Body of pancreas (tissue), 4 donors: Measurements from ENCODE around the gene SERINC3.

Source experiments
- POLR2A ChIP-seq, 3 donors: fragments of 450-650 bp; IDR thresholded peaks; one replicate each; pipeline ENCODE4 v1.6.1; 2016; ENCODE audit warnings: antibody characterized with exemption in 3 of 3, mild to moderate bottlenecking in 2 of 3
- TF ChIP-seq, protein P1 (sequence below), 7 experiments: fragments of 450-650 bp in 4 of 7; fragments of 200-600 bp in 3 of 7; sonication (generic) in 3 of 7; IDR thresholded peaks; one replicate each; pipeline ENCODE4 v1.5.1; 2016 to 2019; ENCODE audit warnings: antibody characterized with exemption in 7 of 7

DNA sequence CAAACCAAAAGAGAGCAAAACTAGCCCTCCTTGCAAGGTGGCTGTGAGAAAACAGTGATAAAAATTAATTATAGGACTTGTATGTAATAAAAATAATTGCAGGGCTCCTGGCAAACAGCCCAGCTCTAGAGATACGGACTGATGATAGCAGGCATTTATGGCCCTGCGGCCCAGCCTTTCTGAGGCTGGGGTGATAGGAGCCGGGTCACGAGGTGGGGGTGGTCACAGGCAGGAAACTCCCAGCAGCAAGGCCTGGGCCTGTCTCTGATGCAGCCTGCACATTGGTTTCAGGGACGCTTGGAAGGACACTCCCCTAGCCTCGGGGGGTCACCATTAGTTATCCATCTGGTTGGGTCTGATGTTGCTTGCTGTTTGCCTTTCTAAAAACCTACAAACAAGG, 64.9 kb downstream of the SERINC3 start:
- TF ChIP-seq, protein P1, sequence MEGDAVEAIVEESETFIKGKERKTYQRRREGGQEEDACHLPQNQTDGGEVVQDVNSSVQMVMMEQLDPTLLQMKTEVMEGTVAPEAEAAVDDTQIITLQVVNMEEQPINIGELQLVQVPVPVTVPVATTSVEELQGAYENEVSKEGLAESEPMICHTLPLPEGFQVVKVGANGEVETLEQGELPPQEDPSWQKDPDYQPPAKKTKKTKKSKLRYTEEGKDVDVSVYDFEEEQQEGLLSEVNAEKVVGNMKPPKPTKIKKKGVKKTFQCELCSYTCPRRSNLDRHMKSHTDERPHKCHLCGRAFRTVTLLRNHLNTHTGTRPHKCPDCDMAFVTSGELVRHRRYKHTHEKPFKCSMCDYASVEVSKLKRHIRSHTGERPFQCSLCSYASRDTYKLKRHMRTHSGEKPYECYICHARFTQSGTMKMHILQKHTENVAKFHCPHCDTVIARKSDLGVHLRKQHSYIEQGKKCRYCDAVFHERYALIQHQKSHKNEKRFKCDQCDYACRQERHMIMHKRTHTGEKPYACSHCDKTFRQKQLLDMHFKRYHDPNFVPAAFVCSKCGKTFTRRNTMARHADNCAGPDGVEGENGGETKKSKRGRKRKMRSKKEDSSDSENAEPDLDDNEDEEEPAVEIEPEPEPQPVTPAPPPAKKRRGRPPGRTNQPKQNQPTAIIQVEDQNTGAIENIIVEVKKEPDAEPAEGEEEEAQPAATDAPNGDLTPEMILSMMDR (IDR thresholded peaks at IDR 0.05) = no peak
- no peak for TF ChIP-seq POLR2A (IDR thresholded peaks at IDR 0.05)
